NCI-H82 treated with DMSO at 0.1 percent for 48 hours (cell line): Measurements from ENCODE around the gene ZBTB38.

ENCODE experiments used
- DNase-seq: peaks from one replicate; lab custom pipeline; 2025; ENCODE audit not compliant: unreplicated experiment; lab: John Stamatoyannopoulos, UW

The ZBTB38 gene

GRCh38 chr3:141403576-141403975, 35.3 kb downstream of the ZBTB38 start:
- no peak for DNase-seq

DNA sequence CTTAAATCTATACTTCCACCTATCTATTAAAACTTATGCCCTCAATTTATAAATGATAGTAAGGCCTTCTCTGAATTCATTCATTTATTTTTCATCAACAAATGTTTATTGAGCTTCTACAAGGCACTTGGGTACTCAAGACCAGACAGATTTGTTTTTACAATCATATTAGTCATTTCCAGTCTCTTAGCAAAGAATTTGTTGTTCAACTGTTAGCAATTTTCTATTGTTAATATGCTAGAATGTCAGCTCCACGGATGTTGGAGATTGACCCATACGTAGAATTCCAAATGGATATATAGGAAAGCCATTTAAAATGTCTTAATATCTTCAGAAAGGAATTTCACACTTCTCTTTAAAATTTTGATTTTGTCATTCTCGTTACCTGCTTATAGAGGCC, 36.7 kb downstream of the ZBTB38 start:
- no peak for DNase-seq

DNA sequence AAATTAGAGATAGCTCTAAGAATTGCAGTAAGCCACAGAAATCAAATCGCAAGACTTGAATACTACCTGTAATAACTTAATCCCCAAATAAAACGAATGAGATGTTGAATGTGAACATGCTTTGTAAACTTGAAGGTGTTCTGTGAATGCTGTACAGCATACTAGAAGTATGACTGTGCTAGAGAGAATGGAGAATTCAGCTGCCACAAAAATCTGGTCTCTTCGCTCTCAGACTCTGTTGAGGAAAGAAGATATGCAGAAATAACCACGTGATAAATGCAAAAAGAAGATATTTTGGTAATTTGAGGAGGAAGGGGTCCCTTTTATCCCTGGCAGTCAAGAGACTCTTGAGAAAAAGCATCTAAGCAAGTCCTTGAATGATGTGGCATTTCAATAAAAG, 37.3 kb downstream of the ZBTB38 start:
- DNase-seq = no peak

GRCh38 chr3:141406265-141406664, 38.0 kb downstream of the ZBTB38 start:
- no peak for DNase-seq

- no peak for DNase-seq
Observed at GRCh38 chr3:141407047-141407446, 38.7 kb downstream of the ZBTB38 start.

DNA sequence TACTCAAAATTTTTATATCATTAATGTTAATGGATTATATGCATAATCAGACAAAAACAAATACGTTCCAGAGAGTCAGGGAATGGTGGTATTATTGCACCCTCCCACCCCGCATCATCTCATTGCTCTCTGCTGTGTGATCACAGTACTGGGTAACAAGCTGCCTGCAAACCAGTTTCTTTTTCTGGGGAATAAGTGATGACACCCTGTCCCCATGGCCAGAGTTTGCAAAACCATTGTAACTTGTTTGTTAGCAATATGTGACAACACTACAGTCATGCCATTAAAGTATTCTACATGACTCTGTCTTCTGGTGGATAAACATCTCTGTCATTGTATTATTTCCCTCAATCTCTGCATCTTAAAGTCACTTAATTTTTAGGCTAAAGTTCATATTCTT, 39.5 kb downstream of the ZBTB38 start:
- DNase-seq = no peak

DNA sequence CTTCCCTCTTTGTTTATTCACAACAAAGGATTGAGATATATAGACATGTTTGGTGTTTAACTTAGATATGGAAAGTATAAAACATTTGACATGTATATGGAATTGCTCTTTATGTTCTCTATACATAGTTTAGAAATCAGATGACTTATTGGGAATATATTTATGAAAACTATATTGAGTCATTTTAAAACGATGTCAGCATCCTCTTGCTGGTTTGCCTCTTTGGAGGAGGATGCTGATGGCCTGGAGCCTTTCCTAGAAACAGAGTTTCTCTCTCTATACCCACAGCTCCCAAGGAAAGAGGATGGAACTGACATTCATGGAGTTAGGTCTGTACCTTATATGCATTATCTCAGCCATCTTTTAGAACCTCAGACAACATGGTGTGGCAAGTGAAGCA, 40.3 kb downstream of the ZBTB38 start:
- no peak for DNase-seq

- no peak for DNase-seq
Observed at GRCh38 chr3:141409940-141410241, 41.6 kb downstream of the ZBTB38 start.

DNA sequence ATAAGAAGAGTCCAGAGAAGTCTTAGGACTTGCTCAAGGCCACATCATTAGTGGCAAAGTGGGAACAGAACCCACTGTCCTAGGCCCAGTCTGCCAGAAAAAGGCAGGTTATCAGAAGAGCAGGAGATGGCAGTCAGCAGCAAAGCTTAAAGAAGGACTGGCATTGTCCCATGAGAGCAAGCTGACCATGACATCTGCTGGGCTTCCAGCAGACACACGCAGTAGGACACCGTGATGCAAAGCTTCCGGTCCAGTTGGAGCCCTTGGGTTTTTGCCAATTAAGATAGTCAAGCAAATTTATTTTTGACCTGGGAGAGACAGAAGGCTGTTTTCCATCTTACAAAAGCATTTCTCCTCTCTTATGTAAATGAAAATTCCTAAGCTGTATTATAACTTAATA, 42.1 kb downstream of the ZBTB38 start:
- DNase-seq = no peak

- DNase-seq = no peak
Observed at GRCh38 chr3:141410846-141411245, 42.5 kb downstream of the ZBTB38 start.

DNA sequence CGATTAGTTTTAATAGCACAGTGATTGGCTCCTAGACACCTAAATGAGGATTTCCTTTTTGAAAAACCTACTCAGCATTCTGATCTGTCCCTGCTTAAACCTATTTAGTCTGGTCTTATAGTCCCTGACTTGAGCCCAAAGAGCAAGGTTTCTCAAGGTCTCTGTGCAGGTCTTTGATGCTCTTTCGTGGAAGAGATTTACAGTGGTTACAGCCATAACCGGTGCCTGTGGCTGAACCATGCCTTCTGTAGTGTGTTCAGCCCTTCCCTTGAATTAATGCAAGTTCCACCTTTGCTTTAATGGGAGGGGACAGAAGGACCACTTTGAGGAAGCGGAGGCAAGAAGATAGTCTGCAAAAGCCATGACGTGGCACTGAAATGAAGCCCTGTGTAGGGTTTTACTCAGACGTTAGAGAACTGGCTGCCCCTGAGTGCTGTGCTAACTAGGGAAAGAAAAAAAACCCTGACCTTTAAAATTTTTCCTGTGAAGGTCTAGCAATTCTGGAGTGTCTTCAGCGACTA, 43.0 kb downstream of the ZBTB38 start:
- DNase-seq = no peak

DNA sequence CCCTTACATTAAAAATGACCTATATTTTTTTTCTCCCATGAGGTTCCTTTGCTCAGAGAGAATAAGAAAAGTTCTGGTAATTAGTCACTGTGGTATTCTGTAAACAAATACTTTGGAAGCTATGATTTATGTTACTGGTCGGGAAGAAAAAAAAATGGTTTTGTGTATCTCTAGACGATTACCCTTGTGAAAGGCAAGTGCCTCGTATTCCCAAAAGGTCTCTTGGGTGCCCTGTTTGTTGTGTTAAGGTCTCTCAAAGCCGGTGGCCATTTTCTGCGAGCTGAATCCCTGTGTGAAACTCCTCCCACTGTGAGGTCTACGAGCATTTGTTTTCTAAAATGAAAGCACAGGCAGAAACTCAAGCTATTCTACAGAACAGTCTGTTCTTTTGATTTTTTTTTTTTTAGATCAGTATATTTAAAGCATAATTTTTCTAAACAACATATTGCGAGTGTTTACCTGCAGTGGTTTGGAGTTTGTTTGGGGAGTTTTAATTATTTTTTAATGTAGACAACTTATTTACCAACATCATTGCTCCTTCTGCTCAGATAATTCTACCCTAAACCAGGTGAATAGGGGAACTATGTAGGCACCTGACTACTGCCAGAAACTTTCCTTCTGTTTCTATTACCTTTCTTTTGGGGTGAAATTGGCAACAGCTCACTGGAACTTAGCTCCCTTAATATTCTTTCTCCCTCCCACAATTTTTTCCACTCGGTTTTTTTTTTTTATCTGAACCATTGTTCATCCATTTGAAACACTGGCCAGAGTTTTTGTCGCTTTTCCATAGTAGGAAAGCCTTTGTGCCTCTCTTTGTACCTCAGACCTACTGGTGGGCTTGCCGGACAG, 44.0 kb downstream of the ZBTB38 start:
- DNase-seq = no peak

DNA sequence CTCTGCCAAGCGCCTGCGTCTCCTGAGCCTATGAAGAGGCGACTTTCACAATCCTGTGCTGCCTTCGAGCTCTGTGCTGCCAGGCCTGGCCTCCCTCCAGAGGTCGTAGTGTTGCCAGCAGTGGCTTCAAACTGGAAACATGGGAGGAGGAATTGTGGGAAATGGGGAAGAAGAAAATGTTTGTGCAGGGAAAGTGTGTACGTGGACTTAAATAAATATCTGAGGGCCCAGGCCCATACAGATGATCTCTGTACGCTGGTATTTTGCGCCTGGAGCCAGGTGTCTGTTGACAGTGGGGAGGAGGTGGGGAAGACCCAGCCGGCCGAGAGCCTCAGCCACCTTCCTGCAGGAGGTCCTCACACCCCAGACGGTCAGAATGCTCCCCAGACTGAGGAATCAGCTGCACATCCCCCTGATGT, 44.6 kb downstream of the ZBTB38 start:
- DNase-seq = no peak

DNA sequence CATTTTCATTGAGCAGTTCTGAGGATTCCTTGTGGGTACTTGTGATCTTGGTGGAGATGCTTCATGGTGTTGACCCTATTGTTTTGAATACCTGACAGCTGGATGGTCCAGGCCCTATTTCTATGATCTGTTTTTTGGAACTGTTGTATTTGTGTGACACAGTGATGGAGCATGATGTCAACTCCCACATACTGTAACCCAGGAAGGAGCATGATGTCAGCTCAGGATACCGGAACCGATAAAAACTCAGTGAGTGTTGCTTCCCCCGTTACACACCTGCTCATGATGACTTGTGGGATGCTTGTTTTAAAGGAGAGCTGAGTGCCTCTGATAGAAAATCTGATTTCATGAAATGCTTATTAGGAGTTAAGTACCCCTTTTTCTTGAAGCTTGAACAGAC, 45.1 kb downstream of the ZBTB38 start:
- no peak for DNase-seq

- no peak for DNase-seq
Observed at GRCh38 chr3:141413801-141414689, 45.7 kb downstream of the ZBTB38 start.

DNA sequence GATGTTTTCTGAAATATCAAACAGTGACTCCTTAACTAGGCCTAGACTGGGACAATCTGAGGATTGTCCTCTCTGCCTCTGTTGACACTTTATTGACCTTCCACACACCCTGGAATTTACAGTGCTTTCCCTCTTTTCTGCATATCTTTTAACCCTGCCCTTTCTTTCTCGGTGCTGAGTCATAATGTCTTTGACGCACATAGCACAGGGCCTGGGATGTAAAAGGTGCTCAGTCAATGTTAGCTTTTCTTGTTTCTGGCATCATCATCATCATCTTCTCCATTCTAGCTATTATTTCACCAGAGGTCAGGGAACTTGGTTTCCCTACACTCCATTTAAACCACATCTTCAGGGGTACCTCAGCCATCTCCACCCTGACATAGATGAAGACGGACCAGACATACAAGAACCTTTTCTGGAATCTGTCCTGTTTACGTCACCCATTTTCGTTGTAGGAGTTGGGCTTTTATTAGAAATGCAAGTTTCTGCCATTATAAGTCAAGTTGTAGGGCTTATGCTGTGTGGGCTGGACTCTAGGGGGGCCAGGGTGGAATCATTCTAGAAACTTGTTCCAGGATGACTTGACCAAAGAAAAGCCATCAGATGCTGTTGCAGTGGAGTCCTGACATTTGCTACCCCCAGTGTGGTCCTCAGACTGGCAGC, 46.6 kb downstream of the ZBTB38 start:
- DNase-seq = no peak

DNA sequence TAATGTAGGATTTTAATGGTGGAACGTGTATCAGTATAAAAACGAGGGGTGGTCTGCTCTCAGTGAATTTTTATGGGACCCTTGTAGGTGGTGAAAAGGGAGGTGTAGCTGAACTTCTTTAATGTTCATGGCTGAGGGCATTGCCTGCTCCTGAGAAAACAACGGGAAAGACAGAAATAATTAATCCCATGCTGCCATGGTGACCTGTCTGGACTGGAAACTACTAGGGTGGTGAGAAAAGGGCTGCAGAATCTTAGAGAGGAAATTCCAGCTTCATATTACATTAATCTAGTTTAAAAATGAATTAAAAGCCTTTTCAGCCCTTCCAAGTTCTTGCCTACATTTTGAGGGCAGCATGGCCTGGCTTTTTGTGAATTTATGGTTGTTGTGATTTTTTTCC, 47.6 kb downstream of the ZBTB38 start:
- no peak for DNase-seq
